Femur (tissue), 1 donor: Measurements from ENCODE around the gene LRTM2.

ENCODE experiments used
- DNase-seq: peaks from one replicate; pipeline ENCODE4 v3.0.0-alpha.2; 2017

LRTM2 gene

DNA sequence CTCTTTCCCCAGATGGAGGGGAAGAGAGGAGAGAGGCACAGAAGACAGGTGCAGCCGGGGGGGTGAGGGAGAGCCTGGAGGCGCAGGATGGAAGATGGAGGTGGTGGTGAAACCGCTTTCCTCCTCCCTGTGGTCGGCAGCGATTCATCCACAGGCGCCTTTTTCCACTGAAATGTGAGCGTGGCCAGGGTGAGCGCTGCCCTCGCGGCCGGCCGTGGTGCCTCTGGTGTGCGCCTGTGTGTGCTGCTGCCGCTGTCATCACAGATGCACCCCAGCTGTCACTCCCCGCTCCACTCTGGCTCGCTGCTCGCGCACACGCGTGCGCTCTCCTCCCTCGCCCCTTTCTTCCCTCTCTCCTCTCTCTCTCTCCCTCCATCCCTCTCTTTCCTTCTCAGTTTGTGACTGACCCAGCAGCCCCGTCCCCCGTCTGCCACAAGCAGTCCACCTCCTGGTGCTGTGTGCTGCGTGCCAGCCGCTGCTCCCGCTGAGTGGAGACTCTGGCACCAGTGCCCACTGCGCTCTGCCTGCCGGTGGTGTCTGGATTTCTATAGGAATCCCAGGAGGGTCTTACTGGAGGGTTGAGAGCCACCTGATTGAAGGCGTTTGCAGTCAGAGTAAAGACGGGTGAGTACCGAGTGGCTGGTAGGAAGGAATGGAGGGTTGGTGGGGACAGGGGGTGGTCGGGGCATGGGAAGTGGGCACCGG lies at the start of gene LRTM2:
LRTM2 (plus strand) TSS at position 375 of the 705 bp plus-strand sequence. CDS start 7,584 bp downstream, outside the sequence.
- no peak for DNase-seq

DNA sequence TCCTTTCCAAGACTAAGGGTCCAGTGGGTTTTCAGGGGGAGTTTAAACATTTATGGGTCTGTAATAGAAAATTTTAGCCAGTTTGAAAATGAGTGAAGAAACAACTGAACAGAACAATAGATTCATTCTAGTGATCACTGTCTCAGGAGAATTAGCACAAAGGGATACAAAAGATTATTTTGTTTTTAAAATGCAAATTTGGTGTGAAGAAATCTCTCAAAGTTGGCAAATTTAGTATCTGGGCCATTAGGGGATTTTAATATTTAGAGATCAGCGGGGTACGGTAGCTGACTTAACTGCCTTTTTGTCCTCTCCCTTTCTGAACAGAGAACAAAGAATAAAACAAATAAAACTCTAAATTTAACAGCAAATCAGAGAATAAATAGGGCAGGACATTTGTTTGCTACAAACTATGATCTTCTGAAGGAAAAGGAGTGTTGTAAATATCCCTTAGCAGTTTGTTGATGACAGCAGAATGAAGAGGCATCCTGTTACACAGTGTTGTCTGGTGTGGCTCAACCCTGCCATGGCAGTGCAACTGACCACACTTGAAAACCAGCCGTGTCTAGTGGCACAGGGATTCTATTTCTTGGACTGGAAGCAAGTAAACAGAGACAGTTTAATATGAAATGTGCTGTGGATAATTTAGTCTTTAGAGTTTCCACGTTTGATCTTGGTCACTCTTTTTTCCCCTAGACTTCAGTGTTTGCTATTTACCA lies 46.3 kb upstream of the LRTM2 start:
- peak; percentile 58 for DNase-seq

DNA sequence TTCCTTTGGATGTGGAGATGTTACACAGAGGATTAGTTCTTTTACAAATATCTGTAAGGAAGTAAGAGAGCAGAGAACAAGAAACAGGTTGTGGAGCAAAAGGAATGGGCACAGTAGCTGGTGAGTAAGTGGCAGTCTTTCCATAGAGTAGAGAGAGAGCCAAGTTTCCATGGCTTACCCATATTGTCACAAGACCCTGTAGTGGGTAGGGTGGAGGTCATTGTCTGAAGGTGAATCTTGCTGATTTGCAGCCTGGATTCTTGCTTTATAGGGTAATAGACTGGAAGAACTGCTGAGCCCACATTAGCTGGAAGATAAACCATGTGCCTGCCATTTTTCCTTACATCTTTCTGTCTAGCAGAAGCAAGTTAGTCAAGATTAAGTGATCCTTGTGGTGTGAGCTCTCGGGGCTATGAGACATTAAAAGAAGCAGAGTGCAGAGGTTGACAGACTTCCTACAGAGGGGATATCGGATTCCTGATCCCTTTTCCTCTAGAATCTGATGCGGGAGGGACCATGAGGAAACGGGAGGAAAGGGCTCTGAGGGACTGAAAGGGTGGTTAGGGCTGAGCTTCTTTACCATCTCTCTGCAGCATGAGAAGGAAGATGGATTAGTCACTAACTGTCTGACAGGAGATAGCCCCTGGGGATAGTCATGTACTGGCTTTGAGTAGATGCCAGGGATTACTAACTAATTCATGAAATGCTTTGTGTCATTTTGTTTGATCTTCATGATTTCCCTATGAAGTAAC lies 44.0 kb upstream of the LRTM2 start:
- DNase-seq: no peak

DNA sequence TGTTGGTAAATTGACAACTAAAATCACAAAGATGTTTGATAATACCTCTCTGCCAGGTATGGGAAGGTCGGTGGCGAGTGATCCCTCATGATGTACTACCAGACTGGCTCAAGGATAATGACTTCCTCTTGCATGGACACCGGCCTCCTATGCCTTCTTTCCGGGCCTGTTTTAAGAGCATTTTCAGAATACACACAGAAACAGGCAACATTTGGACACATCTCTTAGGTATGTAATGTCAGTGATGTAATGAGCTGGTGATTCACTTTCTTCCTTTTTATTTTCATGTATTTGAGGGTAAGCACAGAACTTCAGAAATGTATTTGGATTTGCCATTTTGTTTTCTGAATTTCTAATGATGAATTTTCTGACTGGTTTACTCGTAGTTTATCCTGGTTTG lies 42.6 kb upstream of the LRTM2 start:
- no peak for DNase-seq

DNA sequence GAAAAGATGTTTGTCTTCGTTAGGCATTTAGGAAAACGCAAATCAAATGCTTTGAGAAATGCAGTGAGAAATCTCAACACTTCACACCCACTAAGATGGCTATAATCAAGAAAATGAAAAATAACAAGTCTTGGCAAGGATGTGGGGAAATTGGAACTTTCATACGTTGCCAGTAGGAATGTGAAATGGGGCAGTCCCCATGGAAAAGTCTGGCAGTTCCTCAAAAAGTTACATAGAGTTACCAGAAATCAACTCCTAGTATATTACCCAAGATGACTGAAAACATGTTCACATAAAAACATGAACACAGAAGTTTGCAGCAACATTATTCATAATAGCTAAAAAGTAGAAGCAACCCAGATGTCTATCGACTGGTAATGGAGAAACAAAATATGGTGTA lies 41.5 kb upstream of the LRTM2 start:
- DNase-seq: no peak

DNA sequence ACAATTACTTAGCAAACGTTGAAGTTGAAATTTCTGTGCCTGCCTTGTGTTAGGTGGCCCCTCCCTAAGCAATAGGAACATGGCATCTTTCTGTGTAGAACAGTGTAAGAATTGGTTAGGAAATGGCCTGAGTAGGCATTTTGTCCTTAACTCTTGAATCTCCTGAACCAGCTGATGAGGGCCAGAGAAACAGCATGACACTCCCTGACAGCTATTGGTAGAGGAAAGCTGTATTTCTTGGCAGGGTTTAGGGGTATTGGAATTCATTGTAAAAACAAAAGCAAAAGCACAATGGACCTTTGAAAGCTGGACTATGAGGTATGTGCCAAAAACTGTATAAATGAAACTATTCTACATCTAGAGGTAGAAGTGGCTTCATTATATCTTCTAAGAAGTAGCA lies 40.6 kb upstream of the LRTM2 start:
- no peak for DNase-seq

DNA sequence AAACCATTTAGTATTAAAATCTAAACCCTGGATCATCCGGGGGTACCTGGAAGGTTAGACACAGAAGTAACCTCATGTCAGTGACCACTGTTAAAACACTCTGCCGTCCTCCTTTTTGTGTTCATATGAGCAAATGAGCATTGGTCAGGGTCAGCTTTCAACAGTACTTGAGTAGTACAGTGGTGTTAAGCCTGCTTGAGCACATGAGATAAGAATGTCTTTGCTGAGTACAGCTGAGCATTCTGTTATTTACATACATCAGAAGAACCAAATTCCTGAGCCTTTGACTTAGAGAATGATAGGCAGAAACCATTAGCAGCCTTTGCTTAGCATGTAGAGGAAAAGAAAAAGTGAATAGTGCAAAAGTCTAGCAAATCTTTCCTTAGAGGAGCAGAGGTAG lies 38.6 kb upstream of the LRTM2 start:
- no peak for DNase-seq

DNA sequence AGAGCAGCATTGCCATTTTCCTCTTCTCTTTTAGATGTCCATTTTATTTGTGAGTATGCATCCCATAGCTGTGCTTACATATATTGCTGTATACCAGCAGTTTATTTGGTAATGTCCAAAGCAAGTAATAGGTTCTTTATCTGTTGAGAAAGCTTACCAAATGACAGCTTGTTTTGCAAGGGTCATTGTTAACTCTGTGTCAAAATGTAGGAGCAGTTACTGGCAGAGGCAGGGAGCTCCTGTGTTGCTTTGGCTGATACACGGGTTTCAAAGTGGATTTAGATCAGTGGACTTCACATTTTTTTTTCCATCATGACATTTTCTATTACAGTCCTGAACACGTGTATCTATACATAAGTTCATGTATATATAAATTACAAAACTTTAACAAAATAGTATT lies 38.1 kb upstream of the LRTM2 start:
- no peak for DNase-seq

DNA sequence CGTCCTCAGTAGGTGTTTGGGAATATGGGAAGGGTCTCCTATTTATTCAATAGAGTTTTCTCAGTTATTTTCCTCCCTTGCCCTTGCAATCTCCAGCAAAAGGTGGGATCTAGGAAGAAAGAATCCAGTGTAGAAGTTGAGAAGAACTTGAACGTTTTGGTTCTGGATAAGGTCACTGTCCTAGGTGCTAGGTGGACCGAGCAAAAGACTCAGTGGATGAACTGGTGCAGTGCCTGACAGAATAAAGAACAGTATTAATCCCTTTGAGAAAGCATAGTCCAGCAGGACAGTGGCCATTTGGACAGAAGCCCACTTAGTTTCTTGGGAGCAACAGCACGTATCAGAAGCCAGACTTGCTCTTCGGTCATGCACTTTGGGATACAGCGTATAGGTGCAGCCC lies 32.7 kb upstream of the LRTM2 start:
- DNase-seq: no peak

DNA sequence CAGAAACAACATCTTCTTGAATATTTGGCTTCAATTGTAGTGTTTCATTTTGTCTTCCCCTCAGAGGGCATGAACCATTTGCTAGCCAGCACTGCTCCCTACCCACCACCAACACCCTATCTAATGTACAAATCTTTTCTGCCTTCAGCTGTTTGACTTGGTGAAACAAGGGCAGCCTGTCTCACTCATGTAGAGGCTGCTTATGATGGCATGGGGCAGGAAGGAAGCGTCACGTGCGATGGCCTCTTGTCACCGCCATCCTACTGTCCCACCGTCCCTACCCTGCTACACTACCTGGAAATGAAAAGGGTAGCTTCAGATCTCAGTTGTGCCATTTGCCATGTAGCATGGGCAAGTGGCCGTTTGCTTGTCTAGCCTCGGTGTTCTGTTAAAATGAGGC lies 29.9 kb upstream of the LRTM2 start:
- no peak for DNase-seq

DNA sequence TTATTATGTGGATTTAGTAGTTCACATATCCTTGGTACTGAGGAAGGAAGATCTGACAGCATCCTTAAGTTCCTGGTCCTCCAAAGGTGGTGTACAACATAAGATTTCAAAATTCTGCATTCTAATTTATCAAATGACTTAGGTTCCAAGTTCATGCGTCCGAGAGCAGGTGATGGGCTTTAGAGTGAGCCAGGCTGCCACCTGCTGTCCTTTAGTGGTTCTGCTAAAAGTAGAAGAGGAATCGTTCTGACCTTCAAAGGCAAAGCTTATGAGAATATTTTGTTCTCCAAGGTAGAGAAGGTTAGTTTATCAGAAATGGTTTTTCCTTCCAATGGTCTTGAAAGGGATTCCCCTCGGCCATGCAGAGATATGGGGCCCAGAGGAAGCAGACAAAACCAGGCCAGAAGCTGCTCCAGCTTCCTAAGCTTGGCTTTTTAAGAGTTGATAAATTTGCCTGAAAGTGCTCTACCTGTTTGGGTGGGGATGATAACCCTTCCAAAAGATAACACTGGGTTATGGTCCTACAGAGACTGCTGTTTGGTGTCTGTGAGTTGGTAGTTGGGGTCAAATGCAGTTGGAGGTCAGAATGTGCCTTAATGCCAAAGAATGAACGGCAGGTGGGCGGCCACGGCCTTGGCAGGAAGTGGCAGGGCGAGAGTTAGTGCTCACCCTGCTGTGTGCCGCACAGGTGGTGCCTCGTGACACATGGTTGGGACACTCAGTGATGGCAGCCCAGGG lies 29.1 kb upstream of the LRTM2 start:
- peak; percentile 70 for DNase-seq

DNA sequence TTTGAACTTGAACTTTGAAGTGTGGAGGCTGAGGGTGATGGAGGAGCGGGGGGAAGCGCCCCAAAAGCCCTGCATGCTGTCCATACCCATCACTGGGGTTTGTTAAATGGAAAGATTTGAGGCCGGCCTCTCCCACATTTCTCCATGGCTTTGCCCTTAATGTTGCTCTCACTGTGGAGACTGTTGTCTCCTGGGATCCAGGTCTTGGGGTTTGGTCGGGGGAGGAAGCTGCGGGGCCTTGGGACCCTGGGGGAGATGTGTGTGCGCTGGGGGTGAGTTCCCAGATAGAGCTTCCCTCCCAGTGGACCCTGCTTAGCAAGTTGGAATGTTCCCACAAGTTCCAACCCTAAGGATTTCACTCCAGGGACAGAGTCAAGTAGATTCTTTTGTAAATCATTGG lies 28.0 kb upstream of the LRTM2 start:
- no peak for DNase-seq

DNA sequence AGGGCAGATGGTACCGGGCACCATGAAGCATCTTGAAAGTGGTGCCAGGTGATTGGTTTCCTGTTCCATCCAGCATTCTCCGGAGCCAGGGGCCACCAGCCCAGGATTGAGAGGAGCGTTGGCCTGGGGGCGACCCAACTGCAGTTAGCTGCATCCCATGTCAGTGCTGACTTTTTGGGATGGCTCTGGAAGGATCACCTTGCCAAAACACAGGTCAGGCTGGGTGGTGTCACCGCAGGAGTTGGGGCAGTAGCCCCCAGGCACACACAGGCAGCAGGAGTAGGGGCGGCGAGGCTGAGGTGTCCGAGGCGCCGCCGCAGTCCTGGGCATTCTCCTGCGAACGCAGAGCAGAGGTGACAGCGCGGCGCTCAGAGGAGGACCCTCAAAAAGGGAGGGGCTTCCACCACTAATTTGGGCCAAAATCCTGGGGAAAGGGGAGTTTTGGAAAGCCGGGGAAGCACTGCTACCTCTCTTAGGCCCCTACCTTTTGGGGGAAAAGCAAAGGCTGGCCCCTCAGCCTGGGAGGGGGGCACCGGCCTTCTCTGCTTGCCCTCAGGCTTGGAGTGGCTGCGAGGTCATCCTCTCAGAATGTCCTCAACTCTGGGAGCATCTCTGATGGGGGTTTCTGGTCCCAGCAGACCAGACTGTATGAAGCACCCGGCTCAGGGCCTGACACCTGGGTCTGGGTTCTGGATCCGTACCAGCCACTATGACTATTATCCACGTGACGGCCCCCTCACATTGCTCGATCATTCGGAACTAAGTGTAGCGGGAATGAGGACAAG lies 26.7 kb upstream of the LRTM2 start:
- DNase-seq: no peak

DNA sequence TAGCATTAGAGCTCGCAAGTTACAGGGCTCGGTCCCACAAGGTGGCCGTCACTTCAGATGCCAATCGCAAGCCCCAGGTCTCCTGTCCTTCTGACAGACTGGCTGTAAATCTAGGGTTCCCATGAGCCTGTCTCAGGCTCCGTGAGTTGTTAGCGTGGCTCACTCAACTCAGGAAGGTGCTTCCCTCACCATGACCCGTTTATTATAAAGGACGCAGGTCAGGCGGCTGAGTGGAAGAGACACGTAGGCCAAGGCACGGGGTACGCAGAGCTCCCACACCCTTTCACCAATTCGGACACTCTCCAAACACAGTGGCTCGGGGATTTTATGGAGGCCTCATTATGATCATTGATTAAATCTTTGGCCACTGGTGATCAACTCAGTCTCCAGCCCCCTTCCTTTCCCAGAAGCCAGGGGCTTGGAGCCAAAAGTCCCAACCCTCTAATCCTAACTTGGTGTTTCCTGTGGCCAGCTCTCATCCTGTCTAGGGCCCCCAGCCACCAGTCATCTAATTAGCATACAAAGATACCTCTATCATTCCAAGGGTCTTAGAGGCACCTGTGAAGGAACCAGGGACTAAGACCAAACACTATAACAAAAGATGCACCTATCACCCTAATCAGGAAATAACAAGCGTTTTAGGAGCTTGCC lies 25.8 kb upstream of the LRTM2 start:
- no peak for DNase-seq

DNA sequence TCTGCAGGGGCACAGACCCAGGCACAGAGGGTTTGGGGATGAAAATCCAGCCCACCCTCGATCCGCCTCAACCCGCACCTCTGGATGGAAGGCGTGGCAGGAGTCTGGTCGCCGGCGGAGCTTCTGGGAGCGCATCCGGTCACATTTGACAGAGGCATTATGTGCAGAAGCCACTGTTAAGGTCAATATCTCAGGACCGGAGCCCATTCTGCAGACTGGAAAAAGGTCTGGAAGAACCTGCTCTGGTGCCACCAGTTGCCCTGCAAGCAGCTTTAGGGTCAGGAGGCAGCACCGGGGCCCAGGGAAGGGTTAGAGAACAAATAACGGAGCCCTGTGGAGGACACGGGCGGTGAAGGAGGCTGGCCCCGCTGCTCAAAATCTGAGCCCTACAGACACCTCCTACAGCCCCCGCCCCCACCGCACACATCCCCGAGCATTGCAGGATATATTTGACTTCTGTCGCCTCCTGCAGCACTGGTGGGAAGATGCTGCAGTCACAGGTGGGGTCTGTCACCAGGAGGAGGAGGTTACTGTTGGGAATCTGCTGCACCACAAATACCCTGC lies 25.1 kb upstream of the LRTM2 start:
- no peak for DNase-seq

DNA sequence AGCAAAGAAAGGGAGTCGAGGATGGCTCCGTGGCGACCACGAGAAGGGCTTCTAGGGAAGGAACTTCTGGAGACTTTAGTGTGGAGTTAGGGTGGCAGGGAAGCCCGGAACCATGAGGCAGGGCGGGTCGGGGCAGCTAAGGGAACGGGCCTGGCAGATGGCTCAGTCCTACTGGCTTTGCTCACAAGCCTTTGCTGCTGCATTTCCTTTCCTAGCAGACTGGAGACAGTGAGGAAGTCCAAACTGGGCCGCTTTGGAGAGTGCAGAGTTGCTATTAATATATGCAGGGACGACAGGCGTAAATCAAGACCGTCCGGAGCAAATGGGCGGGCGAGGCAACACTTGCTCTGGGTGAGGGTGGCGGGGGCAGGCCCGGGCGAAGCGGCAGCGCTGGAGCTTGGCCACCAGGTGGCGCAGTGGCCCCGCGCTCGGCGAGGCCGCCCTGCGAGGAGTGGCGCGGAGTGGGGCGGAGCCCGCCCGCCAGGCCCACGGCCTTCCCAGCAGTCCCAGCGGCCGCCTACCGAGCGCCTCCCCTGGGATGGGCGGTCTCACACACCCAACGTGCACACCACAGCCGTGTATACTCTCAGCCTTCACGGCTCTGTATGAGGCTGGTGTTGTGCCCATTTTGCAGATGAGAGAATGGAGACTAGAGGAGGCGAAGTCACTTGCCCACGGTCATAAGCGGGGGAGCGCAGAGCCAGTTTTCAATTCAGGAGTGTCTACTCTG lies 24.4 kb upstream of the LRTM2 start:
- DNase-seq: peak; percentile 94

DNA sequence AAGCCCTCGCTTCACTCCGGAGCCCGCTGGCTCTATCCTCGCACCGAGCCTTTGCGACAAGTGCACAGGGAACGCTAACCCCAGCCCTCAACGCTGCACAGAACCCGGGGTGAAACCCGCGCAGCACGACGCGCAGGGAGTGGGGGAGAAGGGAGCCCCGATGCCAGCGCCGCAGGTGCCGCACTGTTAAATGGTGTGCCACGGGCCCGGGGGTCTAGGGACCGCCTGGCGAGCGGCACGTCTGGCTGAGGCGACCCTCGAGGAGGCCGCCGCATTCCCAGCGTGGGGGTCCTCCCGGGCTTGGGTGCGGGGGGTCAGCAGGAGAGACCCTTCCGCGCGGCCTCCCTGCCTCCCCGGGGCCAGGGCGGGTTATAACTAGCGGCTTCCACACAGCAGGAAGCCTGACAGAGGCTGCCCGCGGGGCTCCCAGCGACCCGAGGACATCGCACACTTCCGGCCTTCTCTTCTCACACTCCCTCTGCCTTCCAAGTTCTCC lies 23.8 kb upstream of the LRTM2 start:
- DNase-seq: peak; percentile 59

DNA sequence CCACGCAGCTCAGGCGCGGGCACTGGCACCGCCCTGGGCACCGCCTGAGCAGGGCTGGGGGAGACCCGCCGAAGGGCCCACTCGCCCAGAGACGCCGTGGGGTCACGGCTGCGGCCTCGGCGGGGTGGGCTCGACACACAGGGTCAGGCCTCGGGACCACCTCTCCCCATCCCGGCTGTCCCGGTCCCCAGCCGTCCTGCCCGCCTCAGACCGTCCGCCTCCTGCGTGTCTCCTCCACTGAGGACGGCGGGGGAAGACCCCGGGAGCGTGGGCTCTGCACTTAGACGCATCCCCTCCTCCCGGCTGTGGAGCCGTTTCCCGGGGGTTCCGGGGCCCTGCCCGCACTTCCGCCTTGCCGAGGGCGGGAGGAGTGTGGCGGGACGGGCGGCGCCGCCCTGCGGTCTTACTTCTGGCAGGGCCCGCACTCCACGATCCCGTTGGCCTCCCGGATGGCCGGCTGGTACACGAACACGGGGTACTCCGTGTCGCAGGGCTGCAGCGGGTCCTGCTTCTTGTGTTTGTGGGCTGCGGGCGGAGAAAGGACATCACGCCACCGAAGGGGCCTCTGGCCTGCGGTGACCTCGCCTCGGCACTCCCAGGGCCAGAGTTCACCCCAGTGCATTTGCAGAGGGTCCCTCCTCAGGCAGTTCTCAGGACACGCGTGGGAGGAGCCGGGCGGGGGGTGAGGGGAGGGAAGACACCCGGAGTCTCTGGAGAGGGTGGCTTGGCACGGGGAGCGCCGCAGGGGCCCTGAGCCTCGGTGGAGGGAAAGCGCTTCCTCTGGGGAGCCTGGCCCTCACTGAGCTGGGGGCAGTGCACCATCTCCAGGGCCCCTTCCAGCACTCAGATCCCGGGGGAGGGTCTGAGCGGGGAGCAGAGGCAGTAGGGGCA lies 23.1 kb upstream of the LRTM2 start:
- peak; percentile 65 for DNase-seq

DNA sequence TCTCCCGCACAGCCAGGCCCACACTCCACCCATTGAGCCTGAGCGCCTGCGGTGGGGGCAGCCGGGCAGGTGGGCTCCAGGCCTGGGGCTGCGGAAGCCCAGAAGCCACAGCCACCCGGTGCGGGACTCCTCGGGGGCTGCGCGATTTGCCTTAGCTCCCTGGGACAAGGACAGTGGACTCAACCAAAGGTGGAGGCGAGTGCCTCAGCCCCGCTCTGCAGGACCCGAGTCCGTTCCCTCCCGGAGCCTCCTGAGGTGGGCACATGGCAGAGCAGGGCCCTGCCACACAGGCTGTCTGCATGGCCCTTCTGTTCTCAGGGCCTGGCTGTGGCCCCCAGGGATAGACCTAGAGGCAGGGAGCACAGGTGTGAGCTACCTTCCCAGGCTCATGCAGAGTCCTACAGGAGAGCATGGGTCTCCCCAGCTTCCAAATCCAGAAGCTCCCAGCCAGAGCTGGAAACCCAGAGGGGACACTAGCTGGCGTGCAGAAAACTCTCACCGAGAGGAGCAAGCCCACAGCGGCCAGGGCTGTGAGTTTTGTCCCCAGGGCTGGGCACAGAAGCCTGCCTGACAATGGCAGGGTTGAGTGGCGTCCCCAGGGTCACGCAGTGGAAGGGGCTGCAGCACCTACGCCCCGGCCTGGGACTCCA lies 22.2 kb upstream of the LRTM2 start:
- no peak for DNase-seq
